ENCODE results near the gene C17orf113.

DNA sequence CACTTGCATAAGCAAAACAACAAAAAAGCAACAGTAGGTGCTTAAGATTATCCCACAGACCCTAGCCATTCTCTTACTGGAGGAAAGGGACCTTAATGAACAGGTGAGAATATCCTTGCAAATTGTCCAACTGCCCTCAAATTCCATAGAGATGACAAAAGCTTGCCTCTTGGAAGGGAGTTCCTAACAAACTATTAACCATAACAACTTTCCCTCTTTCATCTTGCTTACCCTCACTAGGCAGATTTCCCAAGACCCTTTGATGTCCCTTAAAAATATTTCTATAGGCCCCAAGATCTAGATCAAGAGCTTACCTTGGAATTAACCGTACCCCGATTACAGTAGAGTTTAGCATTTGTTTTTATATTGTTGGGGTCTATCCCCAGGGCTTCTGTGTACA lies 62.0 kb downstream of the C17orf113 start:
- TF ChIP-seq, protein P1, sequence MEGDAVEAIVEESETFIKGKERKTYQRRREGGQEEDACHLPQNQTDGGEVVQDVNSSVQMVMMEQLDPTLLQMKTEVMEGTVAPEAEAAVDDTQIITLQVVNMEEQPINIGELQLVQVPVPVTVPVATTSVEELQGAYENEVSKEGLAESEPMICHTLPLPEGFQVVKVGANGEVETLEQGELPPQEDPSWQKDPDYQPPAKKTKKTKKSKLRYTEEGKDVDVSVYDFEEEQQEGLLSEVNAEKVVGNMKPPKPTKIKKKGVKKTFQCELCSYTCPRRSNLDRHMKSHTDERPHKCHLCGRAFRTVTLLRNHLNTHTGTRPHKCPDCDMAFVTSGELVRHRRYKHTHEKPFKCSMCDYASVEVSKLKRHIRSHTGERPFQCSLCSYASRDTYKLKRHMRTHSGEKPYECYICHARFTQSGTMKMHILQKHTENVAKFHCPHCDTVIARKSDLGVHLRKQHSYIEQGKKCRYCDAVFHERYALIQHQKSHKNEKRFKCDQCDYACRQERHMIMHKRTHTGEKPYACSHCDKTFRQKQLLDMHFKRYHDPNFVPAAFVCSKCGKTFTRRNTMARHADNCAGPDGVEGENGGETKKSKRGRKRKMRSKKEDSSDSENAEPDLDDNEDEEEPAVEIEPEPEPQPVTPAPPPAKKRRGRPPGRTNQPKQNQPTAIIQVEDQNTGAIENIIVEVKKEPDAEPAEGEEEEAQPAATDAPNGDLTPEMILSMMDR (IDR thresholded peaks at IDR 0.05; ENCODE audit: borderline replicate concordance, extremely low read depth, low read length, poor library complexity, severe bottlenecking): no peak
- TF ChIP-seq EZH2 (IDR thresholded peaks at IDR 0.05; ENCODE audit: borderline replicate concordance, low read depth, low read length, severe bottlenecking): no peak
